ENCODE measurements around the gene SMIM45.

GRCh38 chr22:41987276-41987675 lies 35.3 kb downstream of the SMIM45 start:
- no peak for TF ChIP-seq CTCF (IDR thresholded peaks at IDR 0.05)
- no peak for TF ChIP-seq POLR2A (IDR thresholded peaks at IDR 0.05)
